CD4-positive, alpha-beta T cell treated with Interleukin-15 for 1 hour (primary cell): Measurements from ENCODE around the gene PRCC.
A peak's percentile ranks its signal among the peaks of the same experiment; 100 is the strongest.

Source experiments
- DNase-seq: peaks from one replicate; pipeline ENCODE4 v3.0.0-alpha.2; 2020

PRCC gene

GRCh38 chr1:156801409-156802121, 34.2 kb downstream of the PRCC start:
- no peak for DNase-seq

GRCh38 chr1:156802421-156802935, 35.1 kb downstream of the PRCC start:
- no peak for DNase-seq

GRCh38 chr1:156803086-156803851, 35.9 kb downstream of the PRCC start:
- no peak for DNase-seq

GRCh38 chr1:156804026-156804425, 36.7 kb downstream of the PRCC start:
- DNase-seq: no peak

- no peak for DNase-seq
Measured at GRCh38 chr1:156804572-156805243, 37.4 kb downstream of the PRCC start.

- DNase-seq: no peak
Measured at GRCh38 chr1:156805766-156806511, 38.6 kb downstream of the PRCC start.

GRCh38 chr1:156806512-156807440, 39.4 kb downstream of the PRCC start:
- DNase-seq: no peak

GRCh38 chr1:156807627-156808026, 40.3 kb downstream of the PRCC start:
- DNase-seq: no peak

GRCh38 chr1:156808186-156809030, 41.1 kb downstream of the PRCC start:
- DNase-seq: no peak

- DNase-seq: no peak
Measured at GRCh38 chr1:156809281-156809680, 41.9 kb downstream of the PRCC start.

- DNase-seq: no peak
Measured at GRCh38 chr1:156809711-156810366, 42.5 kb downstream of the PRCC start.

GRCh38 chr1:156811168-156811567, 43.8 kb downstream of the PRCC start:
- no peak for DNase-seq

GRCh38 chr1:156812293-156812990, 45.1 kb downstream of the PRCC start:
- DNase-seq: no peak

- no peak for DNase-seq
Measured at GRCh38 chr1:156813298-156813697, 46.0 kb downstream of the PRCC start.

GRCh38 chr1:156813750-156814570, 46.6 kb downstream of the PRCC start:
- peak; percentile 71 for DNase-seq

- no peak for DNase-seq
Measured at GRCh38 chr1:156814571-156815260, 47.4 kb downstream of the PRCC start.

- DNase-seq: no peak
Measured at GRCh38 chr1:156815307-156815826, 48.0 kb downstream of the PRCC start.

GRCh38 chr1:156815961-156816422, 48.7 kb downstream of the PRCC start:
- DNase-seq: no peak
